Left hindlimb (tissue), 1 donor: ENCODE data around the gene LZTS2.
A peak's percentile ranks its signal among the peaks of the same experiment; 100 is the strongest.
"Not testable (repeated sequence)": the region's sequence is repeated elsewhere in the genome, so short reads cannot be mapped to it uniquely, and the experiment has no call there.

Source experiments
- DNase-seq: peaks from one replicate; pipeline ENCODE4 v3.0.0-alpha.2; 2018

The LZTS2 gene

DNA sequence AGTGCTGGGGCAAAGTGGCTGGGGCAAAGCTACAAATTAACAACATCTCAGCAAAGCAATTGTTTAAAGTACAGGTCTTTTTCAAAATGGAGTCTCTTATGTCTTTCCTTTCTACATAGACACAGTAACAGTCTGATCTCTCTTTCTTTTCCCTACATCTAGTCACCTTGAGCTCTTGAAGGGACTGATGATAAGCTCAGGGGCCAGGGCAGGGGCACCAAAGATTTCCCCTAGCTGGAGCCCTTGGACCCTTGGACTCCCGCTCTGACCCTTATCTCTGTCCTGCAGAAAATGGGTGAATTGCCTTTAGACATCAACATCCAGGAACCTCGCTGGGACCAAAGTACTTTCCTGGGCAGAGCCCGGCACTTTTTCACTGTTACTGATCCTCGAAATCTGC lies 34.8 kb downstream of the LZTS2 start:
- not testable (repeated sequence) for DNase-seq

DNA sequence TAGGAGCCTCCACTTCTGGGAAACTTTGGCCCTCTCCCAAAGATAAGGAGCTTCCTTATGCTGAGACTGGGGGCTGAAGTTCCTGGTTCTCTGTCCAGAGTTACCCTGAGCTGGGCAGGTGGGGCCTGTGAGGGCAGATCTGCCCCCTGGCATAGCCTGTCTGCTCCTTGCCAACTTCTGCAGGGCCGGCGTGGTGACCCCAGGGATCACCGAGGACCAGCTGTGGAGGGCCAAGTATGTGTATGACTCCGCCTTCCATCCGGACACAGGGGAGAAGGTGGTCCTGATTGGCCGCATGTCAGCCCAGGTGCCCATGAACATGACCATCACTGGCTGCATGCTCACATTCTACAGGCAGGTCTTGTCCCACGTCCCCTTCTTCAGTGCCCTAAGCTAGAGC lies 35.7 kb downstream of the LZTS2 start:
- no peak for DNase-seq

GRCh38 chr10:101035916-101036702 lies 36.5 kb downstream of the LZTS2 start:
- no peak for DNase-seq

DNA sequence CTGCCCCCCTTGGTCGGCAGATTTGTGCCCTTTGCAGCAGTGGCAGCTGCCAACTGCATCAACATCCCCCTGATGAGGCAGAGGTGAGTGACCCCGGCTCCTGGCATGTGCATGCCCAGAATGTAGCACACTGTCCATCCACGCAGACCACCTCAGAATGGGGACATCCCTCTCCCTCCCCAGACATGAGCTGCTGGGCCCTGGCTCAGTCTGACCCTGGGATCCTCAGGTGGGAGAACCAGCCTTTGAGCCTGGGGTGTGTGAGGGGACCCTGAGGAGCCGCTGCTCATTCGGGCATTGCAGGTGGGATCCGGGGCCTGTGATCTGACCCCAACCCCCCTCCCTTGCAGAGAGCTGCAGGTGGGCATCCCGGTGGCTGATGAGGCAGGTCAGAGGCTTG lies 37.1 kb downstream of the LZTS2 start:
- DNase-seq: no peak

- no peak for DNase-seq
Measured at GRCh38 chr10:101038484-101038883, 38.9 kb downstream of the LZTS2 start.

DNA sequence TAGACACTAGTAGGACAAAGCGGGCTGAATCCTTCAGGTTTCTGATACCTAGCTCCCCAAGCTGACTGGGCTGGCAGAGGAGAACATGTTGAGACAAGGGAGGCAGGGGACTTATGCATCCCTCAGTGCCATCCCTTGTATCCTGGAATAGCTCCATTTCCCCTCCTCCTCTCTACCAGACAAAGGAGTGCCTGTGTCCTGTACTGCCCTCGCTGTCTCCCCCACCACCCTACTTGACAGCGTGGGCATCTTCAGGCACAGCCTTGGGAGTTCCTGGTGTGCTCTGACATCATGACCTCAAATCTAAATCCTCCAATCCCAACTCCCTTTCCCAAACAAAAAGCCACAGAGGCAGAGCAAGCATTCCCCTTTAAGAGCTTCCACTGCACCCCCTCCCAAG lies 40.5 kb downstream of the LZTS2 start:
- DNase-seq: no peak

GRCh38 chr10:101040851-101041250 lies 41.2 kb downstream of the LZTS2 start:
- no peak for DNase-seq

DNA sequence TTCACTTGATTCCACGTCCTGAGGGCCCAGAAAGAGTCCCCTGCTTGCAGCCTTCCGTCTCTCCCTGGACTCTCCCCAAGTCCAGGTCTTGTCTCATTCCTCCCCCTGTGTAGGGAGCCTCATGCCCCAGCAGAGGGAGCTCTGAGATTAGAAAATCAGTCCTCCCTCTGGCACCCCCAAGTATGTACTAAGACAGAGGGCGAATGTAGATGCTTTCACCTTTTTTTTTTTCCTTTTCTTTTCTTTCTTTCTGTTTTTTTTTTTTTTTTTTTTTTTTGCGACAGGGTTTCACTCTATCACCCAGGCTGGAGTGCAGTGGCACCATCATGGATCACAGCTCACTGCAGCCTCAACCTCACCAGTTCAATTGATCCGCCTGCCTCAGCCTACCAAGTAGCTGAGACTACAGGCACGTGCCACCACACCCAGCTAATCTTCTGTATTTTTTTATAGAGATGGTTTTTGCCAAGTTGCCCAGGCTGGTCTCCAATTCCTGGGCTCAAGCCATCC lies 41.7 kb downstream of the LZTS2 start:
- DNase-seq: peak; percentile 87

DNA sequence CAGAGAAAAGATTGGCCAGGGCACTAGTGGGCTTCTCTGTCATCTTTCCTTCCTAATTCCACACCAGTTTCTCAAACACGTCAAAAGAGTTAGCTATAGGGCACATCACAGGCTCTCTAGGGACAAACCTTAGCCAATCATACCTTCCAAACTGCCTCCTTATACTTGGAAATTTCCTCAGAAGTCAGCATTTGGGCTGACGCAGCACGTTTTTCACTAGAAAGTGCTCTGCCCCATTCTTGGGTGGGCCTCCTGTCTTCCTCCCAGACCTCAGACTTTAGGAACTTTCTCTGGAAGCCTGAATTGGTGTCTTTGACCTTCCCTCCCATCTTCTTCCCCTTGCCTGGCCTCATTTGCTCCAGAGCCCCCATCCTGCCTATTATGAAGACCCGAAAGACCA lies 42.5 kb downstream of the LZTS2 start:
- DNase-seq: no peak

GRCh38 chr10:101042667-101043362 lies 43.2 kb downstream of the LZTS2 start:
- DNase-seq: peak; percentile 95

- DNase-seq: no peak
Measured at GRCh38 chr10:101043363-101043707, 43.7 kb downstream of the LZTS2 start.

GRCh38 chr10:101044117-101044516 lies 44.5 kb downstream of the LZTS2 start:
- DNase-seq: no peak

DNA sequence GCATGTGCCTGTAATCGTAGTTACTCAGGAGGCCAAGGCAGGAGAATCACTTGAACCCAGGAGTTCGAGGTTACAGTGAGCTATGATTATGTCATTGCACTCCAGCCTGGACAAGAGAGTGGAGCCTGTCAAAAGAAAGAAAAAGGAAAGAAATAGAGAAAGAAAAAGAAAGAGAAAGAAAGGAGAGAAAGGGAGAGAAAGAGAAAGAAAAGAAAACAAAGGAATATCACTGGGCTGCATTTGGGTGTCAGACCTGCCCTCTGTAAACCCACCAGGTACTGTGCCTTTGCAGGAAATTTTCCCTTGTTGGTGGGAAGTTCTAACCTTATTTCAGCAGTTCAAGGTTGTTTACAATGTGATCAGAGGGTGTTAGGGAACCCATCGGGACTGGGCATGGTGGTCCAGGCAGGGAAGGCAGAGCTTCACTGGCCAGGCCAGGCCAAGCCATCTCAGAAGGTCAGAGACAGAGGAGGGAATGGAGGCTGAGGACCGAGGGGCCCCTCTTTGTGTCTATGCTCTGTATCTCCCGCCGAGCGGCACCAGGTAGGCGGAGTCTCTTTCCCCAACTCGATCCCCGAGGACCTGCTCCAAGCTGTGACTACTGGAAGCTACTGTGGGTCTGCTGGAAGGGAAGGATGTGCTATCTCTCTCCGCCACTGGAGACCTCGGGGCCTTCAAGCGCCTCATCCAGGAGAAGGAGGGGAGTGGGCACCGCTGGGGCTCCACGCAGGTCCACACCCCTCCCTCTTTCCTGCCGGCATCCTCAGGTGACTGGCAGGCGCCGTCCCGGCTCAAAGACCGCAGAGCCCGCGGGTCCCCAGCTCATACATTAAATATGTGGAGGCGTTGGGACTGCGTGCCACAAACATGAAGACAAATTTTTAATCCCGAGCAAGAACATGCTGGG lies 47.0 kb downstream of the LZTS2 start:
- DNase-seq: no peak

GRCh38 chr10:101047268-101047667 lies 47.7 kb downstream of the LZTS2 start:
- DNase-seq: no peak

DNA sequence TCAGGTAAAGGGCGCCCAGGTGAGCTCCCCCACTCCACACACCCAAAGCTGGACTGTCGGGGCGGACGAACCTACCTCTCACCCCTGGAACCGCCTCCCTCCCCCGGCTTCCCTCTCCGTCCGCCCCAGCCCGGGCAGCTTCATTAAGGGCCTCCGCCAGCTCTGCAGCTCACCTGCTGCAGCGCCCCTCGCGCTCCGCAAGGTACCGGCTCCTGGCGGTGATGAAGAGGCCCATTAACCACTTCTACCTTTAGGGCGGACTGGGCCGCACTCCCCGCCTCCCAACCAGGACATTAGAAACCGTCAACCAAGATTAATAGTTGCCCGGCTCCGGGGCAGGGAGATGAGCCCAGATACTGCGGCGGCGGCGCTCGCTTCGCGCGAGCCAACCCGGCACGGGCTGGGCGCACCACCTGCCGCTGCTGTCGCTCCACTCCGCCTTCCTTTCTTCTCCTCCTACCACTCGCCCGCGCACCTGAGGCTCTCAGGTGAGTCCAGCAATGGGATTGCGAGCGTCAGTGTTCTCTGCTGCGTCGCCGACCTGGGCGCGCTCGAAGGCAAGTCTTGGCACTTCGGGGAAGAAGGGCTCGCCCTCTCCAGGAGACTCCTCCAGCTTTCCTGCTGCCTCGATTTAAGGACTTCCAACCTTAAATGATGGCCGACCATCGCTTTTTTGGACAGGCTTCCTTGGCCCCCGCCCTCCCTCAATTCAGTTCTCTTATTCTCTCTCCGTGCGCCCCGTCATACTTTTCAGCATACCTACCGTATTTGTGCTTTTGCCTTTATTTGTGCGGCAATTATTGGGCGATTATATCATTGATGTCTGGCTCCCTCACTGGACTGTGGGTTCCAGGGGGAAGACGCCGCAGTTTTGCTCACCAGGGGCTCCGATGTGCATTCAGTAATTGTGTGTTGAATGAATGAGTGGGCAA lies 48.6 kb downstream of the LZTS2 start:
- DNase-seq: no peak

DNA sequence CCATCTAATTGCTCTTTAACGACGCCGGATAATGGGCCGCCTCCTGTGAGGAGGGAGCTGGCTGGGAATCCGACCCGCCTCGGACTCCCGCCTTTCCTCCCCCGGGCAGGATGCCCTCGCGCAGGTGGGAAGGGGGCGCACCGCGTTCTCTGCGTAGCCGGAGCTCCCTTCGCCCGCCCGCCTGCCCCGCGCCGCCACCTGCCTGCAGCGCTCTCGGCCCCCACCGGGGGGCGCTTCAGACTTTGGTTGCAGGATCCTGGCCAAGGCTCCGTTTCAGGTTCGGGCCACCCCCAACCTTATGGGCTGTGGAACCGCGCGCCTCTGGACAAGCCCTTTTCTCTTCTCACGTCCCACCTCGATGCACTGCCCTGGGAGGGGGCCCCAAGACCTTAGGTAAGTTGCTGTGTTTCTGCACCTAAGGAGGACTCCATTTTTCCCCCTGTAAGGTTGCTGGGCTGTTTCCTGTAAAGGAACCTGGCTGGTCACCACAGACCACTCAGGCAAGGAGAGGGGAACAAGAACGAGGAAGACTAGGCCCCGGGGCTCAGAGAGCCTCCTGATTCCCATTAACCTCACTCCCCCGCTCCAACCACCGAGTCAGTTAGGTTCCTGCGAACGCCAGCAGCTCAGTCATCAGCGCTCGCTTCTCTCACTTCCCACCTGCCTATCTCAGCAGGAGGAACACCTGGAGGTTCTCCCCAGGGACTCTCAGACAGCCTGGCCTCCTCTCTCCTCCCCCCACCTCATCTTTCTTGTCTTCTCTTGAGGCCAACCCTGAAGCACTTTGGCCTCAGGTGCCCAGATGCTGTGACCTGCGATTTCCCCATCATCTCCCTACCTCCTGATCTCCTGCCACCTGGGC lies 50.8 kb downstream of the LZTS2 start:
- DNase-seq: no peak

DNA sequence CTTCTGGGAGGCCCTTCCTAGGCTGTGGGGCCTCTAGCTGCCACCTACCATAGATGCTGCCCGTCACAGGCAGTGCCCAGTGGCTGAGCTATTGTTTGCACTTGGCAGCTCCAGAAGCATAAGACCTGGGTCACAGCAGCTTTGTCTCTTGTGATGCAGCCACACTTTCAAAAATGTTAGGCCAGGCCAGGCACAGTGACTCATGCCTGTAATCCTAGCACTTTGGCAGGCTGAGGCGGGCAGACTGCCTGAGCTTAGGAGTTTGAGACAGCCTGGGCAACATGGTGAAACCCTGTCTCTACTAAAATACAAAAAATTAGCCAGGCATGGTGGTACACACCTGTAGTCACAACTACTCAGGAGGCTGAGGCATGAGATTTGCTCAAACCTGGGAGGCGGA lies 52.7 kb downstream of the LZTS2 start:
- DNase-seq: no peak

GRCh38 chr10:101053516-101053915 lies 53.9 kb downstream of the LZTS2 start:
- no peak for DNase-seq

DNA sequence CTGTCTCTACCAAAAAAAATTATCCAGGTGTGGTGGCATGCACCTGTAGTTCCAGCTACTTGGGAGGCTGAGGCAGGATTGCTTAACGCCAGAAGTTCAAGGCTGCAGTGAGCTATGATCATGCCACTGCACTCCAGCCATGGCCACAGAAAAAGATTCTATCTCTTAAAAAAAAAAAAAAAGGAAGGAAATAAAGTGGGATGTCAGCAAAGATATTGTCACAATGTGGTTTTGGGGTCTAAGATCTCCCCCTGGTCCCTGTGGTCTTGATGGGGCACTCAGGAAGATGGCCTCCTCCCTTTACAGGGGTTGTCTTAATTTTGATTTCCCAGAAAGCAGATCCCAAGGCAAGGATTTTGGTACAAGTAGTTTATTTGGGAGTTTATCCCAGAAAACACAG lies 54.7 kb downstream of the LZTS2 start:
- no peak for DNase-seq

- no peak for DNase-seq
Measured at GRCh38 chr10:101054876-101055275, 55.3 kb downstream of the LZTS2 start.

DNA sequence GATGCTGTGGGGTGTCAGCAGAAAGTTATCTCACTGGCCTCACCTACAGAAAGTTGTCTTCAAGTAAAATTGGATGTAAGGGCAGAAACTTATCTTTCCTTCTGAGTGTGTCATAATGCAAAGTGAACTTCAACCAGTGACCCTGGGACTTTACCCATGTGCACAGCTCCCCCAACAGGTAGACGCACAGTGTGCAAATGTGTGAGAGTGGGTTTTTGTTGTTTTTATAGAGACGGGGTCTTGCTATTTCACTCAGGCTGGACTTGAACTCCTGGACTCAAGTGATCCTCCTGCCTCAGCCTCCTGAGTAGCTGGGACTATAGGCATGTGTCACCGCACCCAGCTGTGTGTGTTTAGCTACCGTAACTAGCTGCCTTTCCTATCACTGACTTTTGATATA lies 55.8 kb downstream of the LZTS2 start:
- no peak for DNase-seq
